GM12878 (cell line): Measurements from ENCODE around the gene GADD45A. TPM values are rescaled to one million over a fixed set of nuclear protein-coding genes. Genes with fewer than 3 reads are reported as not detected.

Experiments
- ATAC-seq: fragments of 200-7000 bp; cut with Tn5 transposase; 3 replicates; pipeline ENCODE4 v1.9.1; 2020; ENCODE audit warnings: mild to moderate bottlenecking, moderate library complexity
- BruUV-seq: library from RNA; stranded (reverse); fragments of 400-500 nt; replicated peaks from 2 replicates; lab custom pipeline; 2021; lab: Mats Ljungman, UMichigan
- CTCF ChIA-PET: fragments of 300-600 bp; sonication (Branson Sonifier 250); formaldehyde crosslinking; extraction: SDS; loops from one replicate; lab custom pipeline; 2021; ENCODE audit warnings: inconsistent platforms; lab: Yijun Ruan, JAX
- POLR2A ChIA-PET: fragments of 350-600 bp; formaldehyde crosslinking; extraction: SDS; loops from one replicate; lab custom pipeline; 2021; ENCODE audit warnings: inconsistent platforms; lab: Charles Lee
- RAD21 ChIA-PET: fragments of 300-600 bp; sonication (Branson Sonifier 250); formaldehyde crosslinking; loops from one replicate; lab custom pipeline; 2023; ENCODE audit warnings: antibody characterized with exemption; ENCODE audit not compliant: unreplicated experiment; lab: Charles Lee
- SMC1A ChIA-PET: fragments of 300-600 bp; sonication (Branson Sonifier 250); formaldehyde crosslinking; loops from one replicate; lab custom pipeline; 2023; ENCODE audit not compliant: unreplicated experiment, uncharacterized antibody; lab: Charles Lee
- DNase-seq: peaks from one replicate; pipeline ENCODE4 v3.0.0-alpha.2; 2011; ENCODE audit warnings: low read depth, low spot score
- FAIRE-seq: peaks from 3 replicates; lab custom pipeline; 2011; peaks lifted over from hg19 to GRCh38; lab: Jason Lieb, UNC
- H2AFZ ChIP-seq: 2 replicates; pipeline ENCODE4 v1.6.0; 2011; ENCODE audit warnings: low read depth, low read length, control low read depth; ENCODE audit not compliant: control insufficient read depth
- H3K27ac ChIP-seq: 2 replicates; pipeline ENCODE4 v1.5.1; 2011; ENCODE audit warnings: control low read depth; ENCODE audit not compliant: control insufficient read depth, insufficient read depth
- H3K27me3 ChIP-seq, 2 experiments: replicated peaks in 1 of 2; 2 replicates each; pipeline versions ENCODE4 v1.6.0 to v1.6.1; 2011; ENCODE audit warnings: low read length in 1 of 2; ENCODE audit not compliant: control insufficient read depth in 2 of 2, insufficient read depth in 2 of 2
- H3K36me3 ChIP-seq, 2 experiments: 2 replicates each; pipeline ENCODE4 v1.5.1; 2011; ENCODE audit warnings: low read length in 1 of 2; ENCODE audit not compliant: control insufficient read depth in 2 of 2, insufficient read depth in 2 of 2
- H3K4me1 ChIP-seq: 2 replicates; pipeline ENCODE4 v1.6.1; 2011; ENCODE audit warnings: mild to moderate bottlenecking, low read length, moderate library complexity, mixed read lengths; ENCODE audit not compliant: control insufficient read depth, insufficient read depth
- H3K4me2 ChIP-seq: 2 replicates; pipeline ENCODE4 v1.6.0; 2011; ENCODE audit warnings: control low read depth; ENCODE audit not compliant: control insufficient read depth, insufficient read depth
- H3K4me3 ChIP-seq: fragments of 200-600 bp; sonication (generic); 2 replicates; pipeline ENCODE4 v1.5.1; 2016
- H3K79me2 ChIP-seq: 2 replicates; pipeline ENCODE4 v1.6.0; 2011; ENCODE audit warnings: low read length; ENCODE audit not compliant: control insufficient read depth, insufficient read depth
- H3K9ac ChIP-seq: 2 replicates; pipeline ENCODE4 v1.8.0; 2011; ENCODE audit warnings: low read length, control low read depth, mixed read lengths; ENCODE audit not compliant: control insufficient read depth, insufficient read depth
- H3K9me3 ChIP-seq: replicated peaks from 3 replicates; pipeline ENCODE4 v1.5.1; 2011; ENCODE audit warnings: mild to moderate bottlenecking, low read length; ENCODE audit not compliant: control insufficient read depth, insufficient read depth
- H4K20me1 ChIP-seq: 2 replicates; pipeline ENCODE4 v1.6.0; 2011; ENCODE audit not compliant: control insufficient read depth, insufficient read depth
- ATF7 ChIP-seq: fragments of 450-650 bp; IDR thresholded peaks from 2 replicates; pipeline ENCODE4 v1.6.1; 2016; ENCODE audit warnings: low read depth, mild to moderate bottlenecking
- BHLHE40 ChIP-seq, 2 experiments: fragments of 450-650 bp in 1 of 2; IDR thresholded peaks; 2 replicates each; pipeline ENCODE4 v1.6.1; 2011 to 2017; ENCODE audit warnings: low read depth in 2 of 2, borderline replicate concordance in 1 of 2, improper control_type of control experiment in 1 of 2, low read length in 1 of 2, mild to moderate bottlenecking in 1 of 2
- CREM ChIP-seq: IDR thresholded peaks from 2 replicates; pipeline ENCODE4 v1.6.1; 2014; ENCODE audit warnings: antibody characterized with exemption, low read depth
- EGR1 ChIP-seq, 2 experiments: IDR thresholded peaks; 1 replicate in 1 of 2; 2 replicates in 1 of 2; pipeline ENCODE4 v1.6.1; 2011 to 2012; ENCODE audit warnings: low read depth in 2 of 2, low read length in 2 of 2, borderline replicate concordance in 1 of 2, mild to moderate bottlenecking in 1 of 2, moderate library complexity in 1 of 2
- KAT2A ChIP-seq: conservative IDR thresholded peaks from 2 replicates; pipeline ENCODE4 v1.6.1; 2011; ENCODE audit warnings: low read depth, low read length; ENCODE audit not compliant: control insufficient read depth
- NR2C1 ChIP-seq: fragments of 450-650 bp; IDR thresholded peaks from 2 replicates; pipeline ENCODE4 v1.6.1; 2017; ENCODE audit warnings: antibody characterized with exemption, mild to moderate bottlenecking, moderate library complexity
- RCOR1 ChIP-seq: conservative IDR thresholded peaks from 2 replicates; pipeline ENCODE4 v1.6.1; 2012; ENCODE audit warnings: low read depth, low read length, improper control_type of control experiment
- SMC3 ChIP-seq: IDR thresholded peaks from 2 replicates; pipeline ENCODE4 v1.6.1; 2011; ENCODE audit warnings: low read length, improper control_type of control experiment, borderline replicate concordance
- SPI1 ChIP-seq: IDR thresholded peaks from 2 replicates; pipeline ENCODE4 v1.6.1; 2011; ENCODE audit warnings: low read depth, mild to moderate bottlenecking, low read length, moderate library complexity, borderline replicate concordance; ENCODE audit not compliant: insufficient read depth
- SRF ChIP-seq, 2 experiments: IDR thresholded peaks; 2 replicates each; pipeline ENCODE4 v1.6.1; 2011; ENCODE audit warnings: low read depth in 2 of 2, low read length in 2 of 2, mild to moderate bottlenecking in 1 of 2, moderate library complexity in 1 of 2
- ZBED1 ChIP-seq: IDR thresholded peaks from 2 replicates; pipeline ENCODE4 v1.6.1; 2016; ENCODE audit warnings: borderline replicate concordance
- ZNF592 ChIP-seq: fragments of 450-650 bp; IDR thresholded peaks from 2 replicates; pipeline ENCODE4 v1.6.1; 2017; ENCODE audit warnings: mild to moderate bottlenecking, moderate library complexity
- ZSCAN29 ChIP-seq: fragments of 450-650 bp; IDR thresholded peaks from 2 replicates; pipeline ENCODE4 v1.6.1; 2017; ENCODE audit warnings: mild to moderate bottlenecking, moderate library complexity
- WGBS: methylation state at CpG from one replicate; pipeline ENCODE4 v1.1.6; 2016; ENCODE audit warnings: low lambda C conversion rate; ENCODE audit not compliant: insufficient replicate concordance, insufficient coverage; ENCODE audit errors: missing lambda C conversion rate; 5-methylcytosine and 5-hydroxymethylcytosine counted together
- in situ Hi-C: fragments of 300-500 bp; cut with MboI; formaldehyde crosslinking; loops from 9 replicates; pipeline ENCODE4 v1.14.3; 2018; ENCODE audit warnings: mixed read lengths
- intact Hi-C: fragments of 100-400 bp; cut with micrococcal nuclease; formaldehyde crosslinking; loops from one replicate; pipeline ENCODE4 v1.14.2; 2022; ENCODE audit not compliant: unreplicated experiment
- polyA plus RNA-seq, 11 experiments: library from polyadenylated mRNA; depleted of rRNA in 4 of 11; unstranded in 6 of 11; stranded (reverse) in 5 of 11; fragments of >200 nt; fragmentation: Nextera tagmentation in 4 of 11; fragmentation: Illumina TruSeq in 1 of 11; extraction: Ambion mirVana in 4 of 11; extraction: Trizol in 1 of 11; gene quantifications; 1 replicate in 1 of 11; 2 replicates in 10 of 11; pipeline versions ENCODE4 v1.2.1 to v1.2.3, GENCODE V29; 2011 to 2016; ENCODE audit warnings: inconsistent platforms in 2 of 11, missing spikeins in 2 of 11, low read depth in 1 of 11
- total RNA-seq, 4 experiments: library from RNA; depleted of rRNA in 3 of 4; stranded (reverse); fragments of >200 nt in 3 of 4; fragmentation: Illumina TruSeq in 1 of 4; extraction: Trizol in 1 of 4; gene quantifications; 2 replicates each; pipeline versions ENCODE4 v1.2.1 to v1.2.3, GENCODE V29; 2013 to 2021
- TF ChIP-seq, protein P1 (sequence below): fragments of 450-650 bp; IDR thresholded peaks from 2 replicates; pipeline ENCODE4 v1.6.1; 2018; ENCODE audit warnings: mild to moderate bottlenecking, low read depth, moderate library complexity; ENCODE audit not compliant: partially characterized antibody

Gene GADD45A
- total and polyA plus RNA-seq, 10 of the 15 experiments (the other 5 are each of a cell fraction or from before 2014, with no cell fraction given): 4.7 to 48.9 (median 18.5) TPM

DNA sequence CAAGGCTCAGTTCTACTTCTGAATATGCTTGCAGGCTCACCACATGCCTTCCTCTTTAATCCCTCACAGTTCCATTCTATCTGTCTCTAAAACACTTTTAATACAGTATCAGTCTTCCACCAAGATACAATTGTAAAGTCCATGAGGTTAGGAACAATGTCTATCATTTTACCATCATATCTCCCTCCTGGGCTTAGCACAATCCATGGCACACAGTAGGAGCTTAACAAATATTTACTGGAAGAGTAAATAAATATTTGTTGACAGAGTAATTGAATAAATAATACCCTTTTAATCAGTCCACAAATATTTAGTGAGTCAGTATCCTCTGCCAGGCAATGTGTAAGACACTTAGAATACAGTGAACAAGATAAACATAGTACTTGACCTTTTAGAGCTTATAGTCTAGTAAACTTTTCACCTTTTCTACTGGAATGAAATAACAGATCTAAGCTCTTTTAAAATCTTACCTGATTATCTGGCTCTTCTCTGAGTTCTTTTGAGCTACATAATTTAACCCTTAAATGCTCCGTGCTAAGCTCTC, 12.7 kb upstream of the GADD45A start:
- H3K27ac ChIP-seq: no peak overlapping the region
- H3K36me3 ChIP-seq: no peaks in the 10 kb centered on the region
- no peaks in the 10 kb centered on the region for H3K9me3 ChIP-seq
- H3K4me2 ChIP-seq: no peak overlapping the region
- TF ChIP-seq BHLHE40 (IDR thresholded peaks at IDR 0.05; ENCODE audit: borderline replicate concordance in 1 of 2, low read depth in 2 of 2, low read length in 1 of 2) (no peak), SMC3 (no peak), ZNF592 (no peak), CREM (no peak), EGR1 (IDR thresholded peaks at IDR 0.05; ENCODE audit: borderline replicate concordance in 1 of 2, low read depth in 2 of 2, low read length in 2 of 2) (no peak), ZBED1 (no peak), RCOR1 (no peak), SRF (IDR thresholded peaks at IDR 0.05; ENCODE audit: low read depth in 2 of 2, low read length in 2 of 2) (no peak), ATF7 (no peak), SPI1 (no peak), KAT2A (no peak), NR2C1 (no peak), ZSCAN29 (no peak)
- TF ChIP-seq, protein P1, sequence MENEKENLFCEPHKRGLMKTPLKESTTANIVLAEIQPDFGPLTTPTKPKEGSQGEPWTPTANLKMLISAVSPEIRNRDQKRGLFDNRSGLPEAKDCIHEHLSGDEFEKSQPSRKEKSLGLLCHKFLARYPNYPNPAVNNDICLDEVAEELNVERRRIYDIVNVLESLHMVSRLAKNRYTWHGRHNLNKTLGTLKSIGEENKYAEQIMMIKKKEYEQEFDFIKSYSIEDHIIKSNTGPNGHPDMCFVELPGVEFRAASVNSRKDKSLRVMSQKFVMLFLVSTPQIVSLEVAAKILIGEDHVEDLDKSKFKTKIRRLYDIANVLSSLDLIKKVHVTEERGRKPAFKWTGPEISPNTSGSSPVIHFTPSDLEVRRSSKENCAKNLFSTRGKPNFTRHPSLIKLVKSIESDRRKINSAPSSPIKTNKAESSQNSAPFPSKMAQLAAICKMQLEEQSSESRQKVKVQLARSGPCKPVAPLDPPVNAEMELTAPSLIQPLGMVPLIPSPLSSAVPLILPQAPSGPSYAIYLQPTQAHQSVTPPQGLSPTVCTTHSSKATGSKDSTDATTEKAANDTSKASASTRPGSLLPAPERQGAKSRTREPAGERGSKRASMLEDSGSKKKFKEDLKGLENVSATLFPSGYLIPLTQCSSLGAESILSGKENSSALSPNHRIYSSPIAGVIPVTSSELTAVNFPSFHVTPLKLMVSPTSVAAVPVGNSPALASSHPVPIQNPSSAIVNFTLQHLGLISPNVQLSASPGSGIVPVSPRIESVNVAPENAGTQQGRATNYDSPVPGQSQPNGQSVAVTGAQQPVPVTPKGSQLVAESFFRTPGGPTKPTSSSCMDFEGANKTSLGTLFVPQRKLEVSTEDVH: no peak
- no peak for FAIRE-seq
- DNase-seq: no peak
- 16% methylated on average over 1 of the region's 1 CpG for WGBS
- H2AFZ ChIP-seq: no peak overlapping the region
- no peak overlapping the region for H3K4me3 ChIP-seq
- H3K4me1 ChIP-seq: no peaks in the 10 kb centered on the region
- no peaks in the 10 kb centered on the region for H4K20me1 ChIP-seq
- intact Hi-C loops (no loop called here), in situ Hi-C loops (no loop called here)
- no peaks in the 10 kb centered on the region for H3K79me2 ChIP-seq
- no peak overlapping the region for H3K9ac ChIP-seq
- ATAC-seq: no peak
- POLR2A ChIA-PET: no interaction called here
- SMC1A ChIA-PET: interaction anchor here (0.8 to 1.0 kb wide), 4 partner anchors 10 to 88 kb away, joined by 3 read pairs; no protein-coding TSS in a partner anchor
- no peaks in the 10 kb centered on the region for H3K27me3 ChIP-seq
- BruUV-seq: no TSS peak
- RAD21 ChIA-PET: no interaction called here
- CTCF ChIA-PET: interaction anchor here (1.2 to 1.6 kb wide), 2 partner anchors 88 to 137 kb away, joined by 4 to 5 read pairs; no protein-coding TSS in a partner anchor
